OCI-LY7 (cell line): ENCODE measurements around the gene USP28. TPM values are rescaled to one million over a fixed set of nuclear protein-coding genes. Genes with fewer than 3 reads are reported as not detected.

Experiments
- BruUV-seq: library from RNA; stranded (reverse); fragments of 400-500 nt; replicated peaks from 2 replicates; lab custom pipeline; 2021; lab: Mats Ljungman, UMichigan
- CTCF ChIA-PET: fragments of 300-600 bp; sonication (Branson Sonifier 250); formaldehyde crosslinking; loops from one replicate; lab custom pipeline; 2022; ENCODE audit warnings: antibody characterized with exemption; ENCODE audit not compliant: unreplicated experiment; lab: Charles Lee
- POLR2A ChIA-PET: fragments of 300-600 bp; sonication (Branson Sonifier 250); formaldehyde crosslinking; loops from one replicate; lab custom pipeline; 2022; ENCODE audit warnings: antibody characterized with exemption; lab: Charles Lee
- DNase-seq: peaks from one replicate; pipeline ENCODE4 v3.0.0-alpha.2; 2015; ENCODE audit warnings: low spot score
- H2AFZ ChIP-seq: fragments of 200-600 bp; sonication (generic), shearing (Covaris generic); 2 replicates; pipeline ENCODE4 v1.6.1; 2014; ENCODE audit warnings: mild to moderate bottlenecking, antibody characterized with exemption, low read length, moderate library complexity
- H3K27ac ChIP-seq: fragments of 200-600 bp; sonication (generic); 2 replicates; pipeline ENCODE4 v1.5.1; 2014; ENCODE audit warnings: mixed run types, low read depth, mild to moderate bottlenecking, moderate library complexity, low read length, inconsistent platforms; ENCODE audit not compliant: poor library complexity, severe bottlenecking
- H3K36me3 ChIP-seq: fragments of 200-600 bp; sonication (generic); 2 replicates; pipeline ENCODE4 v1.6.1; 2014; ENCODE audit warnings: mild to moderate bottlenecking, antibody characterized with exemption, low read length, moderate library complexity, mixed read lengths; ENCODE audit not compliant: insufficient read depth
- H3K4me1 ChIP-seq: fragments of 200-600 bp; sonication (generic); 2 replicates; pipeline ENCODE4 v1.5.1; 2014; ENCODE audit warnings: mild to moderate bottlenecking, low read length; ENCODE audit not compliant: insufficient read depth, poor library complexity, severe bottlenecking
- H3K4me2 ChIP-seq: fragments of 200-600 bp; sonication (generic); 2 replicates; pipeline ENCODE4 v1.6.1; 2014; ENCODE audit warnings: mild to moderate bottlenecking, low read length
- H3K4me3 ChIP-seq: fragments of 200-600 bp; sonication (generic); 2 replicates; pipeline ENCODE4 v1.5.1; 2014; ENCODE audit warnings: mild to moderate bottlenecking, low read depth, low read length; ENCODE audit not compliant: poor library complexity, severe bottlenecking
- H3K79me2 ChIP-seq: fragments of 200-600 bp; sonication (generic); 2 replicates; pipeline ENCODE4 v1.6.1; 2016; ENCODE audit warnings: low read depth, mild to moderate bottlenecking, low read length, moderate library complexity, mixed read lengths; ENCODE audit not compliant: insufficient read depth
- H3K9me2 ChIP-seq: fragments of 200-600 bp; sonication (generic); 2 replicates; pipeline ENCODE4 v1.6.1; 2016; ENCODE audit warnings: mild to moderate bottlenecking, low read length, mixed read lengths; ENCODE audit not compliant: insufficient read depth
- H3K9me3 ChIP-seq: fragments of 200-600 bp; sonication (generic); 2 replicates; pipeline ENCODE4 v1.6.1; 2014; ENCODE audit warnings: mild to moderate bottlenecking, mixed run types, low read length, mixed read lengths
- H4K20me1 ChIP-seq: fragments of 200-600 bp; sonication (generic); 2 replicates; pipeline ENCODE4 v1.6.1; 2014; ENCODE audit warnings: mild to moderate bottlenecking, antibody characterized with exemption, low read length, moderate library complexity, mixed read lengths; ENCODE audit not compliant: insufficient read depth
- EZH2phosphoT487 ChIP-seq: fragments of 200-600 bp; sonication (generic); IDR thresholded peaks from 2 replicates; pipeline ENCODE4 v1.6.1; 2018; ENCODE audit warnings: low read depth, borderline replicate concordance, mild to moderate bottlenecking, mixed run types, antibody characterized with exemption, low read length, moderate library complexity, mixed read lengths
- intact Hi-C: fragments of 100-400 bp; cut with micrococcal nuclease; formaldehyde crosslinking; loops from one replicate; pipeline ENCODE4 v1.10.0; 2022; ENCODE audit not compliant: unreplicated experiment
- total RNA-seq, 2 experiments: library from RNA; depleted of rRNA in 1 of 2; stranded (reverse); fragments of >200 nt in 1 of 2; shearing (Covaris generic) in 1 of 2; gene quantifications; 2 replicates each; pipeline ENCODE4 v1.2.3, GENCODE V29; 2014 to 2022
- TF ChIP-seq, protein P1 (sequence below): fragments of 200-600 bp; sonication (generic); conservative IDR thresholded peaks from 2 replicates; pipeline ENCODE4 v1.5.1; 2014; ENCODE audit warnings: mild to moderate bottlenecking, antibody characterized with exemption, low read length, moderate library complexity, mixed read lengths

Gene USP28
- total RNA-seq, 2 experiments from 2014 or later, result 26.8 to 37.1 TPM

DNA sequence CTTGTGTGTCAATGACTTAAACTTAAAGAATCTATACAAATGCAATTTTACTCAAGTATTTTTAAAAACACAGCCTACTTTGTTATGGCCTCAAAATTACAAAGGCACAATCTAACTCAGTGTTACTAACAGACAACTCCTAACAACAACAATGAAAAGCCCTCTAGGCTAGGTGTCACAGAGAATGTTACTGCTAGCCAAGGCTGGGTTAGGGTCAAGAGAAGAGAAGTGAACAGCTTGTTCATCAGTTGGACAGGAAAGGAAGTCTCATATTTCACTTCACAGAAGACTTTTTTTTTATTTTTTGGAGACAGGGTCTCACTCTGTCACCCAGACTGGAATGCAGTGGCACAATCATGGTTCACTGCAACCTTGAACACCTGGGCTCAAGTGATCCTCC lies 69.7 kb downstream of the USP28 start:
- H3K9me3 ChIP-seq, result no peaks in the 10 kb centered on the region
- H3K36me3 ChIP-seq, result peaks cover 87% of the 10 kb centered on the region
- ChIA-PET CTCF (interaction anchor here (1.0 kb wide), 1 partner anchor 10 kb away, joined by 4 read pairs; no protein-coding TSS in a partner anchor), POLR2A (no interaction called here)
- DNase-seq, result no peak
- no peak overlapping the region for H2AFZ ChIP-seq
- no peak overlapping the region for H3K4me2 ChIP-seq
- H3K4me3 ChIP-seq, result no peak overlapping the region
- no TSS peak for BruUV-seq
- H3K9me2 ChIP-seq, result no peaks in the 10 kb centered on the region
- H3K79me2 ChIP-seq, result no peaks in the 10 kb centered on the region
- H3K4me1 ChIP-seq, result no peaks in the 10 kb centered on the region
- intact Hi-C loops, result loop anchor here (5.0 kb wide), 2 partner anchors 72 to 457 kb away; partner anchors contain the start of gene USP28
- TF ChIP-seq, protein P1, sequence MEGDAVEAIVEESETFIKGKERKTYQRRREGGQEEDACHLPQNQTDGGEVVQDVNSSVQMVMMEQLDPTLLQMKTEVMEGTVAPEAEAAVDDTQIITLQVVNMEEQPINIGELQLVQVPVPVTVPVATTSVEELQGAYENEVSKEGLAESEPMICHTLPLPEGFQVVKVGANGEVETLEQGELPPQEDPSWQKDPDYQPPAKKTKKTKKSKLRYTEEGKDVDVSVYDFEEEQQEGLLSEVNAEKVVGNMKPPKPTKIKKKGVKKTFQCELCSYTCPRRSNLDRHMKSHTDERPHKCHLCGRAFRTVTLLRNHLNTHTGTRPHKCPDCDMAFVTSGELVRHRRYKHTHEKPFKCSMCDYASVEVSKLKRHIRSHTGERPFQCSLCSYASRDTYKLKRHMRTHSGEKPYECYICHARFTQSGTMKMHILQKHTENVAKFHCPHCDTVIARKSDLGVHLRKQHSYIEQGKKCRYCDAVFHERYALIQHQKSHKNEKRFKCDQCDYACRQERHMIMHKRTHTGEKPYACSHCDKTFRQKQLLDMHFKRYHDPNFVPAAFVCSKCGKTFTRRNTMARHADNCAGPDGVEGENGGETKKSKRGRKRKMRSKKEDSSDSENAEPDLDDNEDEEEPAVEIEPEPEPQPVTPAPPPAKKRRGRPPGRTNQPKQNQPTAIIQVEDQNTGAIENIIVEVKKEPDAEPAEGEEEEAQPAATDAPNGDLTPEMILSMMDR, result no peak
- no peak for TF ChIP-seq EZH2phosphoT487
- no peak overlapping the region for H3K27ac ChIP-seq
- H4K20me1 ChIP-seq, result no peaks in the 10 kb centered on the region

DNA sequence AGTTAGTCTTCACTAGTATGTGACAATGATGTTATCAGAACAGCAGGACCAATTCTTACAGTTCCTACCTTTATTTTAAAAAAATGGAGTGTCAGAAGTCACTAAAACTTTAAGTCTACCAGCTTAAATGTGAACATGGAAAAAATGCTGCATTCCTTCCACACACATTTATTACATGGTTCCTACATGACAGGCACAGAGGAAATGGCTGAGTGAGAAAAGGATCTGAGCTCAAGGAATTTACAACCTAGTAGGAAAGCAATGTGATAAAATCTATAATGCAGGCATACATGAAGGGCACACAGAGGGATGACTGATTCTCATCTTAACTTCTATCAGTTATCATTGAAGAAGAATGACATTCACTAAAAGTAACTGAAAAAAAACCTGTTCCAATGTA lies 72.8 kb downstream of the USP28 start:
- H2AFZ ChIP-seq, result no peak overlapping the region
- no TSS peak for BruUV-seq
- CTCF ChIA-PET, result no interaction called here
- TF ChIP-seq, protein P1, result no peak
- no peak for TF ChIP-seq EZH2phosphoT487
- H3K79me2 ChIP-seq, result no peaks in the 10 kb centered on the region
- H3K27ac ChIP-seq, result no peak overlapping the region
- POLR2A ChIA-PET, result interaction anchor here (1.1 kb wide), 1 partner anchor 10 kb away, joined by 3 read pairs; no protein-coding TSS in a partner anchor
- H3K4me2 ChIP-seq, result no peak overlapping the region
- no peaks in the 10 kb centered on the region for H4K20me1 ChIP-seq
- H3K9me2 ChIP-seq, result no peaks in the 10 kb centered on the region
- peaks cover 86% of the 10 kb centered on the region for H3K36me3 ChIP-seq
- no peaks in the 10 kb centered on the region for H3K4me1 ChIP-seq
- intact Hi-C loops, result no loop called here
- H3K9me3 ChIP-seq, result no peaks in the 10 kb centered on the region
- no peak for DNase-seq
- no peak overlapping the region for H3K4me3 ChIP-seq

DNA sequence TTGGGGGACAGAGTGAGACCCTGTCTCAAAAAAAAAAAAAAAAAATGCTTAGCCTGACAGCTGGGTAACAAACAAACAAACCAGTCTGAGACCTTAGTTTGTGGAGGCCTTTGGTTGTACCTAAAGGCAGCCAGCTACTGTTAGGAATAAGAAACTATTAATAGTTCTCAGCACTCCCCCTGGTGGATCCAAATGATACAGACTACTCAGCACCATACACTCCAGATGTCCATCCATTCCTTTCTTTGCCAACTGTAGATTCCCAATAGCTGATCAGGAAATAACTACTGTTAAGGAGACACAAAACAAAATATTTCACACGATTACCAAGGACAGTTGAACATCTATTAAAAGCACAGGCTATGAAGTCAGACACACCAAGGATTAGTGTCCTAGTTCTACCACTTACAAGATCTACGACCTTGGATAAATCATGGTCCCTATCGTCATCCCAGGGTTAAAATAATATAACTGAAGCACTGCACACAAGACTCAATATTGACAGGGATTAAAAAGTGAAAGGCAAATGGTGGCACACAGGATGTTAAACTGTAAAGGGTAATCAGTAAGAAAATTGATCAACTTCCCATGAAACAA lies 78.6 kb downstream of the USP28 start:
- Histone ChIP-seq H3K4me1 (no peaks in the 10 kb centered on the region), H2AFZ (no peak overlapping the region), H3K79me2 (no peaks in the 10 kb centered on the region), H4K20me1 (no peaks in the 10 kb centered on the region), H3K4me2 (no peak overlapping the region), H3K4me3 (no peak overlapping the region), H3K9me2 (no peaks in the 10 kb centered on the region), H3K9me3 (no peaks in the 10 kb centered on the region), H3K36me3 (peaks cover 42% of the 10 kb centered on the region), H3K27ac (no peak overlapping the region)
- ChIA-PET CTCF (interaction anchor here (0.6 kb wide), 1 partner anchor 451 kb away, joined by 3 read pairs; no protein-coding TSS in a partner anchor), POLR2A (interaction anchor here (0.6 to 1.3 kb wide), 3 partner anchors 21 to 78 kb away, joined by 3 read pairs; no protein-coding TSS in a partner anchor)
- TF ChIP-seq EZH2phosphoT487, result no peak
- TF ChIP-seq, protein P1, result peak; percentile 82
- peak; percentile 37 for DNase-seq
- BruUV-seq, result no TSS peak
- intact Hi-C loops, result loop anchor here (5.0 kb wide), 1 partner anchor 489 kb away; no protein-coding TSS in a partner anchor
